HG03095 (cell line): ENCODE data around the gene ANXA8L1.
"Not testable (repeated sequence)": the region's sequence is repeated elsewhere in the genome, so short reads cannot be mapped to it uniquely, and the experiment has no call there.

ENCODE experiments used
- ATAC-seq: cut with Tn5 transposase; IDR thresholded peaks from one replicate; pipeline ENCODE4 v1.9.1; 2021; ENCODE audit warnings: moderate library complexity; ENCODE audit not compliant: unreplicated experiment

Gene ANXA8L1

DNA sequence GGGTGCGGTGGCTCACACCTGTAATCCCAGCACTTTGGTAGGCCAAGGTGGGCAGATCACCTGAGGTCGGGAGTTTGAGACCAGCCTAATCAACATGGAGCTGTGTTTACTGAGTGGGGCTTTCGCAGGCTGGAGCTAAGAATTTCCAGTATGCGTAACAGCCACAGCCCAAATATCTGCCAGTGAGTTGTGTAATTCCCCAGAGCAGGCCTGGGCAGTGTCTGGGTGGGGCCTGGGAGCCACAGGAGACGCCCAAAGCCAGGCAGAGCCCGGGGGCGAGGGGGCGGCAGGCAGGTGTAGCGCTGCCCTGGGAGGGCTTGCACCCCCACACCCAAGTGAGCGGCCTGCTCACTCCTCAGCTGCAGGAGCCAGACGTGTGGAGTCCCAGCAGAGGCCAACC lies at the start of gene ANXA8L1:
Gene ANXA8L1, plus strand, starts transcription at position 371 of the 400 bp plus-strand sequence. CDS start 76 bp downstream, outside the sequence.
- not testable (repeated sequence) for ATAC-seq

GRCh38 chr10:46326066-46326465 lies 49.5 kb upstream of the ANXA8L1 start:
- no peak for ATAC-seq

- ATAC-seq: no peak
These were observed 48.6 kb upstream of the ANXA8L1 start for GRCh38 chr10:46326971-46327370.

- no peak for ATAC-seq
These were observed 47.9 kb upstream of the ANXA8L1 start for GRCh38 chr10:46327685-46328084.

- no peak for ATAC-seq
These were observed 46.5 kb upstream of the ANXA8L1 start for GRCh38 chr10:46328853-46329689.

GRCh38 chr10:46329690-46330016 lies 45.9 kb upstream of the ANXA8L1 start:
- no peak for ATAC-seq

- ATAC-seq: no peak
These were observed 44.7 kb upstream of the ANXA8L1 start for GRCh38 chr10:46330894-46331293.

- not testable (repeated sequence) for ATAC-seq
These were observed 10.1 kb upstream of the ANXA8L1 start for GRCh38 chr10:46365484-46365883.

DNA sequence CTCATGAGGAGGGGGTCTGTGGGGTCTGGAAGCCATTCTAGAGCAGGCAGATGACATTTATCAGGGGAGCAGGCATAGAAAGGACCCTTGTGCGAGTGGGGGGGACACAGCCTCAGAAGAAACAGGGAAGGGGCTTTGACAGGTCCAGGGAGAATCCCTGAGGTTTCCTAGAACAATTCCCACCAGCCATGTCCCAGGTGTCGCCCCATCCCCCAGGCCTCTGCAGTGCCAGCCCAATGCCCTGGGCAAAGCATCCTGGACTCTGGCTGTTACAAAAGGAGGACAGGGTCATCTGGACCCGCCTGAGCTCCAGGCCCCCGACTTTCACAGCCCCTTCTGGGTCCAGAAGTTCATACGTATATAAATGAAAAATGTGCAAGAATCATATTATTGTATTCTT lies 8.4 kb upstream of the ANXA8L1 start:
- not testable (repeated sequence) for ATAC-seq

GRCh38 chr10:46367666-46368240 lies 7.8 kb upstream of the ANXA8L1 start:
- not testable (repeated sequence) for ATAC-seq

- ATAC-seq: not testable (repeated sequence)
These were observed 6.6 kb upstream of the ANXA8L1 start for GRCh38 chr10:46368956-46369355.

GRCh38 chr10:46374410-46374809 lies 1.2 kb upstream of the ANXA8L1 start:
- not testable (repeated sequence) for ATAC-seq

GRCh38 chr10:46377022-46377421 lies 1.4 kb downstream of the ANXA8L1 start:
- ATAC-seq: not testable (repeated sequence)

DNA sequence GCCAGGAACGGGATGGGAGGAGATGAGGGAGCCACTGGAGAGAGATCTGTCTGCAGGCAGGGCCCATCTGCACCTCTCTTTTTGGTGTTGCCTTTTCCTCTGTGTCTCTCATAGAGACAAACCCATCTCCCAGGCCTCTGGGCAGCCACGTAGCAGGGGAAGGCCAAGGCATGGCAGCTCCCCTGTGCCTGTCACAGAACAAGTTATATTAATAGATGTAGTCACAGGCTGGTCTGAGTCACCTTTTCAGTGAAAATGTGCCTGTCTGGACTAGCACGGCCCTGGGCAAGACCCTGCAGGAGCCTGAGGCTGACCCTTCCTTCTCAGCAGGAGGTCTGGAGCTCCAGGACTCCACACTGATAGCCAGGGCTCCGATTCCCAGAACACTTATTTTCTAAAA lies 2.1 kb downstream of the ANXA8L1 start:
- ATAC-seq: not testable (repeated sequence)

DNA sequence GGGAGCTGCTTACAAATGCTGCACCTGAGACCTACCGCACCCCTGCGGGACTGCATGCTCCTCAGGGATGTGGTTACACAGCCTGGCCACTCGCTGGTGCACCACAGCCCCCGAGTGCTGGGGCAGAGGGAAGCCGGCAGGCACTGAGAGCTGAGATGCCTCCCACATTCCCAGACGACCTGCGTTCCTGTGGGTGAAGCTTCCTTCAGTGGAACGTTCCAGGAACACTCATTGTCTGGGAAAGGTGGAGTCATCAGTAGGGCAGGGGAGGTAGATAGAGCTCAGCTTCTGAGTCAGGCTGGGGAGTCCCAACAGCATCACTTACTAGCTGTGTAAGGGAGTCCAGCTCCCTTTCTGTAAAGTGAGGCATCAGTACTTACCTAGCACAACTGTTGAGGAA lies 2.5 kb downstream of the ANXA8L1 start:
- not testable (repeated sequence) for ATAC-seq

- ATAC-seq: not testable (repeated sequence)
These were observed 3.8 kb downstream of the ANXA8L1 start for GRCh38 chr10:46379233-46379848.

DNA sequence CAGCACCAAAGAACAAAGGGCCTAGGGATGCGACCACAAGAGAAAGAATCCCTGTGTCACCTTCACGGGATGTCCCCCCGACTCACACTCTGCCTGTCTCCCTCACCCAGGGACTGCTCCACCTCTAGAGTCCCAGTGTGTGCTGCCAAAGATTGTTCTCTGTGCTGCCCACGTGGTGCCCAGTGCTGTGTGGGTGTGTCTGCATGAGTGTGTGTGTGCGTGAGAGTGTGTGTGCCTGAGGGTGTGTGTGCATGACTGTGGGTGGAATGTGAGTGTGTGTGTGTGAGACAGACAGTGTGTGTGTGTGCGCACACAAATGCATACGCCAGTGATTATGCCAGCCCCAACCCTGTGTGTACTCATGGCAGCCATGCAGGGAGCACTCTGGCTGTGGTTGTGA lies 10.3 kb downstream of the ANXA8L1 start:
- ATAC-seq: not testable (repeated sequence)

DNA sequence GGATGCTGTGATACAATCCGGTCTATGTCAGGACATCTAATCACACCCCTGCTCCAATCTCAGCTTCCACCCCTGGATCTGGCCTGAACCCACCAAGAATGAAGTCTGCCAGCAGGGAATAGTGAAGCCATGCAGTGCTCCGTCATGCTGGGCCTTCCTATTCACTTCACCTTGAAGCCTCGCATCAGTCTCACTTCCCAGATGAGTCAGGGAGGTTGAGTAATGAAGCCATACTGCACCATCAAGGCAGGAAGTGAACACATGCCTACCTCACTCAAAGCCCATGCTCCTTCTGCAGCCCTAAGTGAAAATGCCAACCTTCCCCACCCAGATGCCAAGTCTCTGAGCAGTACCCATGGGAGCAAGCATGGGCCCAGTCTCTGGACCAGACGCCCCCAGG lies 11.1 kb downstream of the ANXA8L1 start:
- peak; percentile 83 for ATAC-seq

DNA sequence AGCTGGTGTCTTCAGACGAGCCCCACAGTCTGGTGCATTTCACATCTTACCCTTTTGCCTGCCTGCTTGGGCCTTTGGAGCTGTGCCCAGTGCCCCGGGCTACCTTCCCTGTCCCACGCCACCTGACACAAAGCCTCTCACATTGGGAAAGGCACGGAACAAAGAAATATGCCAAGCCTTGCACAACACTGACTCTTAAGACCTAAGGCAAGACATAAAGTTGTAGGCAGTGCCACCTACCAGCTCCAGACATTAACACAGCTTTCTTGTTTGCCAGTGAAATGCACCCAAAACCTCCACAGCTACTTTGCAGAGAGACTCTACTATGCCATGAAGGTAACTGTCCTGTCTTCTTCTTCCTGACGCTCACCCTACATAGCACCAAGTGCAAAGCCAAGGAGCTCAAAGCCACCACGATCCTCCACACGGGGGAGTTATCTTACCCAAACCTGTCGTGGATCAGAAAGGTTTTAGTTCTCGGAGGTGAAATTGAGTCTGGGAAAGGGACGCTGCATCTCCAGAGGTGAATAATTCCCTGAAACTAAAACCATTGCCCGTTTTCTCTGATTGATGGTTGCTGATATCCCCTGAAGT lies 11.8 kb downstream of the ANXA8L1 start:
- not testable (repeated sequence) for ATAC-seq

GRCh38 chr10:46391422-46391821 lies 15.8 kb downstream of the ANXA8L1 start:
- not testable (repeated sequence) for ATAC-seq

GRCh38 chr10:46396441-46397279 lies 21.1 kb downstream of the ANXA8L1 start:
- not testable (repeated sequence) for ATAC-seq
